Measurements from ENCODE around the gene FBXO15. TPM values are rescaled to one million over a fixed set of nuclear protein-coding genes. Genes with fewer than 3 reads are reported as not detected.

FBXO15 gene
- total and polyA plus RNA-seq, 4 donors: 2.6 to 9.7 (median 5.1) TPM

DNA sequence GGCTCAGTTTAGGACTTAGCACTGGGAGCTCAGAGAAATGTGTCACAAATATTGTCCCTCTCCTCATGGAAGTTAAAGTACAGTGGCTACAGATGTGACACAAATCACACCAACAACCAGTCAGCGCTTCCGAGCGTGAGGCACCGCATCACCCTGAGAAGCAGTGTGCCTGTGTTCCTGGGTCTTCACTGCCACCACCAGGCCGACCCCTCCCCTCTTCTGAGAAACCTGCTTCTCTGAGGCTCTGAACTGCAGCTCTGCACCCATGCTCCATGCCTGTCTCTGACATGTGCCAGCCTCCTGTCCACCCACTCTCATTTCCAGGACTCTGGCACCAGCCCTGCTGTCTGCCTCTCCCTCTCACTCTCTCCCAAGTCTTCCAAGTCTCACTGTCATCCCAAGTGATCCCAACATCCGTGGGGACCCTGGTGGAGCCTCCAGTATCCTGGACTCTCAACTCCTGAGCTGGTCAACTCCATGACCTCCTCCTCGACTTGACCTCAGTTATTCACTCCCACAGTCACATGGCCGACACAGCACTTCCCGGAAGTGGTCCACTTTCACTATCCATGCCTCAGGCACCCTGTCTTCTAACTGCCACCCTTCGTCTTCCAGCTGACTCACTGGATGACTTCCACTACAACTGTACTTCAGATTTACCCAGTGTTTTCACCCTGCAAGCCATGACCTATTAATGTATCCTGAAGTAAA lies 73.5 kb downstream of the FBXO15 start:
- whole genome bisulfite sequencing, 2 donors: 83 to 89% methylated on average over 10 of the region's 10 CpGs
- DNase-seq: no peak
- TF ChIP-seq, protein P1, sequence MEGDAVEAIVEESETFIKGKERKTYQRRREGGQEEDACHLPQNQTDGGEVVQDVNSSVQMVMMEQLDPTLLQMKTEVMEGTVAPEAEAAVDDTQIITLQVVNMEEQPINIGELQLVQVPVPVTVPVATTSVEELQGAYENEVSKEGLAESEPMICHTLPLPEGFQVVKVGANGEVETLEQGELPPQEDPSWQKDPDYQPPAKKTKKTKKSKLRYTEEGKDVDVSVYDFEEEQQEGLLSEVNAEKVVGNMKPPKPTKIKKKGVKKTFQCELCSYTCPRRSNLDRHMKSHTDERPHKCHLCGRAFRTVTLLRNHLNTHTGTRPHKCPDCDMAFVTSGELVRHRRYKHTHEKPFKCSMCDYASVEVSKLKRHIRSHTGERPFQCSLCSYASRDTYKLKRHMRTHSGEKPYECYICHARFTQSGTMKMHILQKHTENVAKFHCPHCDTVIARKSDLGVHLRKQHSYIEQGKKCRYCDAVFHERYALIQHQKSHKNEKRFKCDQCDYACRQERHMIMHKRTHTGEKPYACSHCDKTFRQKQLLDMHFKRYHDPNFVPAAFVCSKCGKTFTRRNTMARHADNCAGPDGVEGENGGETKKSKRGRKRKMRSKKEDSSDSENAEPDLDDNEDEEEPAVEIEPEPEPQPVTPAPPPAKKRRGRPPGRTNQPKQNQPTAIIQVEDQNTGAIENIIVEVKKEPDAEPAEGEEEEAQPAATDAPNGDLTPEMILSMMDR (IDR thresholded peaks at IDR 0.05; ENCODE audit: control extremely low read depth, extremely low read depth): no peak

DNA sequence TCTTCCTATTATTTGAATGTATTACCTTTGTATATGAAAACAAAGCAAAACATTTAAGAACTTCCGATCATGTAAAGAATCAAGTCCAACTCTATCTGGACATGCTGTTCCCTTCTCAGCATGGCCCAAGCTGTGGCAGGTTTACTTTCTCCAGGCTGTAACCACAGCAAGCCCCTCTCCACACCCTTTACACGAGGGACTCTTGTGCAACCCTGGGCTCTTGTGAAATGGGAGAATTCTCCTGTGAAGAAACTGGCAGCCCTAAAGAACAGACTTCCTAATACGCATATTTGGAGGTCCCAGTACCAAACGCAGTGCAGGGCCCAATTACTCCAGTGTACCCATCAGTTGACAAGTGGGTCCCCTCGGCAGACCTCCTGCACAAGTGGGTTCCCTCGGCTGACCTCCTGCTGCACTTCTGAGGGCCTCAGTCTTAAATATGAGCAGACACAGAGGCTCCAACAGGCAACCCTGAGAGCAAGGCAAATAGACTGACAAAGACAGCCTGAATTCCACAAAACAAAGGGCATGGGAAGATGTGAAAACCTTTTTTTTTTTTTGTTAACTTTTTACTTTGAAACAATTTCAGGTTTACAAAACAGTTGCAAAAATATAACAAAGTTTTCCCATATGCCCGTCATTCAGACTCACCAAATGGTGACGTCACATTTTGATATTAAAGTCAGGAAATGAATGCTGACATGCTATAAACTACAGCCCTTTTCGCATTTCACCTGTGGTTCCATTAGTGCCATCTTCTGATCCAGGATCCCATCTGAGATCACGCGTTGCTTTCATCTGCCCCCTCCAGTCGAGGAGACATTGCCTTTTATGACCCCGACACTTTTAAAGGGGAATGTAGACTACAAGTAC lies 78.2 kb downstream of the FBXO15 start:
- TF ChIP-seq, protein P1 (IDR thresholded peaks at IDR 0.05; ENCODE audit: control extremely low read depth, extremely low read depth): no peak
- H3K27me3 ChIP-seq (ENCODE audit: control insufficient read depth in 3 of 3, insufficient read depth in 3 of 3, low read length in 2 of 3): no peaks in the 10 kb centered on the region
- peaks cover 0 to 2% (median 0%) of the 10 kb centered on the region in 4 donors for H3K9me3 ChIP-seq (ENCODE audit: control insufficient read depth in 4 of 4, insufficient read depth in 3 of 4, low read length in 3 of 4)
- no peaks in the 10 kb centered on the region for H3K36me3 ChIP-seq (ENCODE audit: control insufficient read depth in 4 of 4, insufficient read depth in 4 of 4, low read length in 4 of 4)
- no peak overlapping the region for H3K27ac ChIP-seq (ENCODE audit: low read depth in 1 of 2, low read length in 1 of 2)
- 63 to 66% methylated on average over 13 of the region's 13 CpGs for WGBS, 2 donors
- DNase-seq: peak in 2 of 3 donors; percentile 20 to 24
- peak; percentile 48 for ATAC-seq (ENCODE audit: insufficient read depth, low FRiP score)
- H3K4me1 ChIP-seq (ENCODE audit: control insufficient read depth in 5 of 5, insufficient read depth in 5 of 5, low read length in 5 of 5): peaks cover 0 to 2% (median 0%) of the 10 kb centered on the region in 5 donors
- no peak overlapping the region for H3K9ac ChIP-seq (ENCODE audit: insufficient read depth in 1 of 2, low read length in 2 of 2)
- H3K4me3 ChIP-seq: no peak overlapping the region

More for the DNA sequence above, 73.5 kb downstream of the FBXO15 start:
- Histone ChIP-seq H3K4me1 (ENCODE audit: control insufficient read depth in 5 of 5, insufficient read depth in 5 of 5, low read length in 5 of 5) (no peaks in the 10 kb centered on the region), H3K36me3 (ENCODE audit: control insufficient read depth in 4 of 4, insufficient read depth in 4 of 4, low read length in 4 of 4) (no peaks in the 10 kb centered on the region), H3K9me3 (ENCODE audit: control insufficient read depth in 4 of 4, insufficient read depth in 3 of 4, low read length in 3 of 4) (no peaks in the 10 kb centered on the region), H3K27me3 (ENCODE audit: control insufficient read depth in 3 of 3, insufficient read depth in 3 of 3, low read length in 2 of 3) (no peaks in the 10 kb centered on the region), H3K27ac (ENCODE audit: low read depth in 1 of 2, low read length in 1 of 2) (no peak overlapping the region), H3K9ac (ENCODE audit: insufficient read depth in 1 of 2, low read length in 2 of 2) (no peak overlapping the region), H3K4me3 (no peak overlapping the region)
- ATAC-seq (ENCODE audit: insufficient read depth, low FRiP score): no peak

DNA sequence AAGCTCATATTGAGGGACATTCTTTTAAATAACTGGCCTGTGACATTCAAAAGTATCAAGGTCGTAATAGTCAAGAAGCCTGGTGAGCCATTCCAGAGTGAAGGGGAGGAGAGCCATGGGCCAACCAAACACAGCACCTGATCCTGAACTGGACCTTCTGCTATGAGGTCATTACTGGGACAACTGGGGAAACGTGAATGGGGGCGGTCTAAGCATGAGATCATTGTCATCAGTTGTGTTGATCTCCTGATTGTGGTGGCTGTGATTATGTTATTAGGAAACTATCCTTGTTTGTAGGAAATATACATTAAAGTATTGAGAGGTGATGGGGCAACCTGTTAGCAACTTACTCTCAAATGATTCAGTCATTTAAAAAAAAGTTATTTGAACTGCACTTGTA lies 79.3 kb downstream of the FBXO15 start:
- Histone ChIP-seq H3K9me3 (ENCODE audit: control insufficient read depth in 4 of 4, insufficient read depth in 3 of 4, low read length in 3 of 4) (peaks cover 0 to 2% (median 0%) of the 10 kb centered on the region in 4 donors), H3K27ac (ENCODE audit: low read depth in 1 of 2, low read length in 1 of 2) (no peak overlapping the region), H3K27me3 (ENCODE audit: control insufficient read depth in 3 of 3, insufficient read depth in 3 of 3, low read length in 2 of 3) (no peaks in the 10 kb centered on the region), H3K36me3 (ENCODE audit: control insufficient read depth in 4 of 4, insufficient read depth in 4 of 4, low read length in 4 of 4) (no peaks in the 10 kb centered on the region), H3K9ac (ENCODE audit: insufficient read depth in 1 of 2, low read length in 2 of 2) (no peak overlapping the region), H3K4me3 (no peak overlapping the region), H3K4me1 (ENCODE audit: control insufficient read depth in 5 of 5, insufficient read depth in 5 of 5, low read length in 5 of 5) (peaks cover 0 to 2% (median 0%) of the 10 kb centered on the region in 5 donors)
- DNase-seq: no peak
- TF ChIP-seq, protein P1 (IDR thresholded peaks at IDR 0.05; ENCODE audit: control extremely low read depth, extremely low read depth): no peak
- WGBS, 2 donors: 78 to 82% methylated on average over 3 of the region's 3 CpGs
- no peak for ATAC-seq (ENCODE audit: insufficient read depth, low FRiP score)
